Measurements from ENCODE around the gene CDSN. TPM values are rescaled to one million over a fixed set of nuclear protein-coding genes. Genes with fewer than 3 reads are reported as not detected.
"Not testable (repeated sequence)": the region's sequence is repeated elsewhere in the genome, so short reads cannot be mapped to it uniquely, and the experiment has no call there.

CDSN gene, protein sequence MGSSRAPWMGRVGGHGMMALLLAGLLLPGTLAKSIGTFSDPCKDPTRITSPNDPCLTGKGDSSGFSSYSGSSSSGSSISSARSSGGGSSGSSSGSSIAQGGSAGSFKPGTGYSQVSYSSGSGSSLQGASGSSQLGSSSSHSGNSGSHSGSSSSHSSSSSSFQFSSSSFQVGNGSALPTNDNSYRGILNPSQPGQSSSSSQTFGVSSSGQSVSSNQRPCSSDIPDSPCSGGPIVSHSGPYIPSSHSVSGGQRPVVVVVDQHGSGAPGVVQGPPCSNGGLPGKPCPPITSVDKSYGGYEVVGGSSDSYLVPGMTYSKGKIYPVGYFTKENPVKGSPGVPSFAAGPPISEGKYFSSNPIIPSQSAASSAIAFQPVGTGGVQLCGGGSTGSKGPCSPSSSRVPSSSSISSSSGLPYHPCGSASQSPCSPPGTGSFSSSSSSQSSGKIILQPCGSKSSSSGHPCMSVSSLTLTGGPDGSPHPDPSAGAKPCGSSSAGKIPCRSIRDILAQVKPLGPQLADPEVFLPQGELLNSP
- 37.1 TPM for total RNA-seq

DNA sequence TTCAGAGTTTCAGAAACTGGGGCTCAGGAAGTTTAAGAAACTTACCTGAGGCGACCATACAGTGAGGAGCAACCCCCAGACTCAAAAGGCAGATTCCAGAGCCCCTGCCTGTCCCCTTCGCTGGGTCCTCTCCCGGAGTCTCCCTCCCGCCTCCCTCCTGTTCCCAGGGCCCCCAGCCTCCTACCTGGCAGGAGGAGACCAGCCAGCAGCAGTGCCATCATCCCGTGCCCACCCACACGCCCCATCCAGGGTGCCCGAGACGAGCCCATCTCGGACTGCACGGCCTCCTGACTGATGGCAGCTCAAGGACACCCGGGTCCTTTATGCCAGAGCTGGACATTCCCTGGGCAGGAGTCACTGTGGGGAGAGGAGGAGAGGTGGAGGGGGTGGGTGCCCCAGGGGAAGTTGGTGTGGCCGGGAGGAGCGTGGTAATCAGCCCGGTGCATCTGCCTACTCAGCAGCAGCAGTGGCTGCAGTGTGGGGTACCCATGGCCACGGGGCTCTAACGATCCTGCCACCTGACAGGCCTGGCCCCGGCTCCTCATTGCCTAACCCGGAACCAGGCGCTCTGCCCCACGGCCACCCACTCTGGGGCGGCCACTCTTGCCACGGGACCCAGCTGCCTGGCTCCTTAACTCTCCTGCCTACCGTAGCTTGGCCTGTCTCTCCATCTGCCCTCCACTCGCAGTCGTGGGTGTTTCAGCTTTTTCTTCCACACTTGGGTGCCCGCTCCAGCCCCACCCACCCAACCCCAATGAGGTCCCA is at the start of gene CDSN:
Gene CDSN (minus strand): TSS at position 296 of the 765 bp plus-strand sequence. CDS start 27 bp downstream, at position 269.
- DNase-seq, result no peak

DNA sequence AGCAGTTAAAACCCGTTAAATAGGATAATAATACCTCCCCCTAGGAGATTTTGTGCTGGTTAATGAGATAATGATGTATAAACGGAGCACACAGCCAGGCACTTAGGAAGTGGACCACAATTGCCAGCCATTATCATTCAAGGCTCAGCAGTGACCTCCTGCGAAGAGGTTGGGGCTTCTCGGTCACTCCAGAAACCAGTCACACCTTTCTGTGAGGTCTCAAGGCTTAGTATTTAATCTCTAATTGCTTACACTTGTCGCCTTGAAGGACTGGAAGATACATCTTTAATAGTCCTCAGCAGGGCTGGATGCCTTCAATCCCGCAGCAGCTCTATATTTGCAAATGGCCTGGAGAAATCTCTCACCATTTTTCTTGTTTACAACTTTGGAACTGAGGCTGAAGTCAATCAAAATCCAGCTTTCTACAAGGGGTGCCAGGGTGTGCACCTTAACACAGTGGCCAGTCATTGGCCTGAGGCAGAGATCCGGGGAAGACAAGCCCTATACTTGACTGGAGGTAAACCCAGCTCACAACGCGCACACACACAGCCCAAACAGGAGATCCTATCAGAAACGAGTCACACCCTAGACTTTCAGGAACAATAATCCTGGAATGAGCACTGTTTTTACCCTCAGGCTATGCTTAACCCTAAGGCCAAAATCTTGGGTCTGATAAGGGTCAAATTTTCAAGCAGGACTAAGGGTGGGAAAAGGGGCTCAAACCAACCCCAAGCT is 49.0 kb upstream of the CDSN start:
- DNase-seq, result no peak

DNA sequence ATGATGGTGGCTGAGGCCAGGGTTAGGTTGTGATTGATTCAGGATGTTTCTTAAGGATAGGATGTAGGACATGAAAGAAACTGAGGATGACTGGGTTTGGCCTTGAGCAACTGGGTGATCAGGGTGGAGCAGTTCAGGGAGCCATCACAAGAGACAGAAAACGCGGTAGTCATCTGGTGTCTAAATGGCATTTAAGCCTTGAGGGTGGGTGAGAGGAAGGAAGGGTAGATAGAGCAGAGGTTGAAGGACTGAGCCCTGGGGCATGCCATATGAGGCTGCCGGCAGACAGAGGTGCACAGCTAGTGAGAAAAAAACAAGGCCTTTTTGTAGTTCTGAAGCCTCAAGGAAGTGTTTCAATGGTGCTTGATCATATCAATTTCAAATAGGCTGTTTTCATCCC is 48.4 kb upstream of the CDSN start:
- DNase-seq, result no peak

DNA sequence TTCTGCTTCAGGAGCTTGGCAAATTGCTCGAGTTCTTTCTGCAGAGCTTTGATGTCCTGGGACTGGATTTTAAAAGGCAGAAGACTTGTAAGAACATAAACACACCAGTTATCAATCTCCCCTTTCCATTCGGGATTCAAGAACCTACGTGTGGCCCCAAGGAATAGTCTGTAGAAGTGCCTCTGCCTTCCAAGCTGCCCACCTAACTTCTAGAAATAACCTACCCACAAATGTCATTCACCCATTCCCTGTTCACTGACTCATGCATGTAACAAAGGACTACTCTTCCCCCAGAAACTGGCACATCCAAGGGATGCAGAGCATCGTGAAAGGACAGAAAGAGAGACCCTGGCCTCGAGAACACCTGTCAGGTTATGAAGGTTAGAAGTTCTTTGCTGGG is 45.7 kb upstream of the CDSN start:
- DNase-seq, result no peak

DNA sequence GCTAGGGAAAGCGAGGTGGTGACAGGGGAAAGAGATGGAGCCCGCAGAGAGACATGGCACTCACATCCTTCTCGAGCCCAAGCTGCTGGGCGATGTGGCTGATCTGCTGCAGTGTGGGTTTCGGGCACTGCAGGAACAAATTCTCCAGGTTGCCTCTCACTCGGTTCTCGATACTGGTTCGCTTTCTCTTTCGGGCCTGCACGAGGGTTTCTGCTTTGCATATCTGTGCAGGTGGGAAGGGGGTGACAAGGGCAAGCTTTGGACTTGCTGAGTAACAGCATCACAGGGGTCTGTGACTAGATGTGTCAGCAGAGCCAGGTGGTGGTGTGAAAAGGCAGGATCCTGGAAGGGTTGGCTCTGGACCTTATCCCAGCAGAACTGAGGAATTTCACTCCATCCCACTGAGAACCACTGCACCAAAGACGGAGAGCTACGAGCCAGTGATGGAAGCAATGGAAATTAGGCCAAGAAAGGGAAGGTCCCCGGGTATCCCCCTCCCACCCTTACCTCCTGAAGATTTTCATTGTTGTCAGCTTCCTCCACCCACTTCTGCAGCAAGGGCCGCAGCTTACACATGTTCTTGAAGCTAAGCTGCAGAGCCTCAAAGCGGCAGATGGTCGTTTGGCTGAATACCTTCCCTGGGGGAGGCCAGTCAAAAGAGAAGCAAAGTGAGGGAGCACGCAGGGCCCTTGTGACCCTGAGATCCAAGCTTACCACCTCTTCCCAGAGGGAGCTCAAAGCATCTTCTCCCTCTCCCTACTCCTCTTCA is 45.0 kb upstream of the CDSN start:
- not testable (repeated sequence) for DNase-seq

DNA sequence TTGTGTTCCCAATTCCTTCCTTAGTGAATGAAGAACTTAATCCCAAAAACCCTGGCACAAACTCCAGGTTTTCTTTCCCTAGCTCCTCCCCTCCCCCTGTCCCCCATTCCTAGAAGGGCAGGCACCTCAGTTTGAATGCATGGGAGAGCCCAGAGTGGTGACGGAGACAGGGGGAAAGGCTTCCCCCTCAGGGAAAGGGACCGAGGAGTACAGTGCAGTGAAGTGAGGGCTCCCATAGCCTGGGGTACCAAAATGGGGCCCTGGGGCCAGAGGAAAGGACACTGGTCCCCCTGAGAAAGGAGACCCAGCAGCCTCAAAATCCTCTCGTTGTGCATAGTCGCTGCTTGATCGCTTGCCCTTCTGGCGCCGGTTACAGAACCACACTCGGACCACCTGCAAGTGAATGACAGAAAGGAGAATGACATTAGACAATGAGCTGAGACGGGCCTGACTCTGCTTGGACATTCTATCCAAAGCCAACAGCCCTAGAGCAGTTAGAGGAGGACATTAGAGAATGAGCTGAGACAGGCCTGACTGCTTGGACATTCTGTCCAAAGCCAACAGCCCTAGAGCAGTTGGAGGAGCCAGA is 44.3 kb upstream of the CDSN start:
- not testable (repeated sequence) for DNase-seq

DNA sequence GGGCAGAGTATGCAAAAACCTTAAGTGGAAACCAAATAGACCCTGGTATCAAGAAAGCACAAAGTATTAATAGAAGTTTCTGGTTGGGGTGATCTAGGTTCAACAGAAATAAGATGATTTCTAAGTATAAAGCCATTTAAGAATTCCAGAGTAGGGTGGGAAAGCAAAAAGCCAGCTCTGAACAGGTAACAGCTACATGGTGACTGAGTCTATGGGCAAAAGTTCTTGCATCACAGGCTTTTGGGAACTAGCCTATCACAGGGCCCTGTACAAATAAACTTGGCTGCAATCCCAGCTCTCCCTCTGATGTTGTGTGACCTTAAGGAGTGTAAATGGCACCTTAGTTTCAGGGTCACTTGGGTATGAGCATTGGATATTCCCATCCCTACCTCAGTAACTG is 43.7 kb upstream of the CDSN start:
- no peak for DNase-seq

DNA sequence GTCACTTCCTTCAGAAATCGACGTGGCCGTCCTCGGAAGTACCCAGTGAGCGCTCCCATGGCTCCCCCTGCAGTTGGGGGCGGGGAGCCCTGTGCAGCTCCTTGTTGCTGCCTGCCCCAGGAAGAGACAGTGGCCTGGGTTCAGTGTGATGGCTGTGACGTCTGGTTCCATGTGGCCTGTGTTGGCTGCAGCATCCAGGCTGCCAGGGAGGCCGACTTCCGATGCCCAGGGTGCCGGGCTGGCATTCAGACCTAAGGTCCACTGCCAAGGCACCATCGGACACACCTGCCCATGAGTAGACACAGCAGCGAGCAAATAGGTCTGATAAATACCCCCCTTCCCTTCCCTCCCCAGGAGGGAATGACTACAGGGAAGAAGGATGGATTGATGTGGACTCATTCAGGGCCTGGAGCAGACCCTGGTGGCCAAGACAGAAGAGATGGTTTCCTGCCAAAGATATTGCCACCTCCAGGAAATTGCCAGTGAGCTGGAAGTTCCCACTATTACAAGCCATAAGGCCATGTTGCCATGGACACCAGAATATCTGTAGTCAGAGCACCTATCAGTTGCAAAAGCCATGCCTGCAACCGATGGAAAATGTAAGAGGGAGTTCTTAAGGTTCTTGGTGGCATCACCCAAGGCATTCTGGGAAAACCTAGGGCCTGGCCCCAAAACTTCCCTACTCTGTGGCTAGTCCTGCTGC is 42.4 kb upstream of the CDSN start:
- DNase-seq, result no peak

DNA sequence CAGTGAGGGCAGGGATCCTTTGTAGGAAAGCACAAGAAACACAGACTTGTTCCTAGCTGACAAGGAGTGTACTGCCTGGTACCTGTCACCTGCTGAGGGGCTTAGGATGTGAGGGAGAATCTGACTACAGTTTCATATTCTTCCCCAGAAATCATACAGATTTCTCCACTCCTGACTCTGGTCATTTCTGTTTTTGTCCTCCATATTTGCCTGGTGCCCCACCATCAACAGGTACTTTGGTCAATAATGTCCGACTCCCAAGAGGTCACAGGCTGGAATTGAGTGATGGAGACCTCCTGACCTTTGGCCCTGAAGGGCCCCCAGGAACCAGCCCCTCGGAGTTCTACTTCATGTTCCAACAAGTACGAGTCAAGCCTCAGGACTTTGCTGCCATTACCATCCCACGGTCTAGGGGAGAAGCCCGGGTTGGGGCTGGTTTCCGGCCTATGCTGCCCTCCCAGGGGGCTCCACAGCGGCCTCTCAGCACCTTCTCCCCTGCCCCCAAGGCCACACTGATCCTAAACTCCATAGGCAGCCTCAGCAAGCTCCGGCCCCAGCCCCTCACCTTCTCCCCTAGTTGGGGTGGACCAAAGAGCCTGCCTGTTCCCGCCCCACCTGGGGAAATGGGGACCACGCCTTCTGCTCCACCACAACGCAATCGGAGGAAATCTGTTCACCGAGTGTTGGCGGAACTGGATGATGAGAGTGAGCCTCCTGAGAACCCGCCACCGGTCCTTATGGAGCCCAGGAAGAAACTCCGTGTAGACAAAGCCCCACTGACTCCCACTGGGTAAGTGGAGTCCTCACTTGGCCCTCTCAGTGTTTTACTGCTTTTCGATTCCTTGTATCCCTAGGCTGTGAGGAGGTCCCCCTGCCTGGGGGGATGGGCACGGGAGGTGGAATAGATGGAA is 41.2 kb upstream of the CDSN start:
- DNase-seq, result no peak

DNA sequence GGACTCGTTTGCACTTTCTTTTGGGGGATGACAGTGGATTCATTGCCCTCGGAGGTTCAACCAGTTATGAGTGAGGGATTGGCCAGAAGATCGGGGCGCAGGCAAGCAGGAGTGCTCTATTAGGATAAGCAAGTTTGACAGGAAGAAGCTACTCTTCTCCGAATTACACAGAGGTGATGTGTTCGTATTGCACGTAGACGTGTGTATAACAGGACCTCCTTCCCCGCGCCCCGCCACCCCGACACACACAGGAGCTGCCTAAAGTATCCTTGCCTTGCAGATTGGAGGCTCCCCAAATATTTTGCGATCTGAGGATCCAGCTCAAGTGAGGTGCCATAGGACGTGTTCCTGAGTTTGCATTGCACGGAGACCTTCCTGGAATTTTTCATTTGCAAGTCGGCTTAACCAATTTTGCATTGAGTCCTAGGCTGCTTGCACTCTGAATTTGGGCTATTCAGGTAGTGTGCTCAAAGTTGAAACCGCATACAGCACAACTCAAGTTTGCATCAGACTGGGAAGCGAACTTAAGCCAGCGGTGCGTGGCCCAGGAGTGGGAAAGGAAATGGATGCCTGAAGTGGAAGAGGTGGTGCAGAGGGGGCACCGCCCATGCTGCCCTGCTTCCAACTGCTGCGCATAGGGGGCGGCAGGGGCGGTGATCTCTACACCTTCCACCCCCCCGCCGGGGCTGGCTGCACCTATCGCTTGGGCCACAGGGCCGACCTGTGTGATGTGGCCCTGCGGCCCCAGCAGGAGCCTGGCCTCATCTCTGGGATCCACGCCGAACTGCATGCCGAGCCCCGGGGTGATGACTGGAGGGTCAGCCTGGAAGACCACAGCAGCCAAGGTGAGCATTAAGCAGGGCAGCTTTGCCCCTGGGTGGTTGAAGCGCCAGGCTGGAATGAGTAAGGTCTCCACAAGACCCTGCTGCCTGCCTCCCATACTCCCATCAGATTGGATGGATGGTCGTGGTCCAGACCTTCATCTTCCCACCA is 38.9 kb upstream of the CDSN start:
- no peak for DNase-seq

DNA sequence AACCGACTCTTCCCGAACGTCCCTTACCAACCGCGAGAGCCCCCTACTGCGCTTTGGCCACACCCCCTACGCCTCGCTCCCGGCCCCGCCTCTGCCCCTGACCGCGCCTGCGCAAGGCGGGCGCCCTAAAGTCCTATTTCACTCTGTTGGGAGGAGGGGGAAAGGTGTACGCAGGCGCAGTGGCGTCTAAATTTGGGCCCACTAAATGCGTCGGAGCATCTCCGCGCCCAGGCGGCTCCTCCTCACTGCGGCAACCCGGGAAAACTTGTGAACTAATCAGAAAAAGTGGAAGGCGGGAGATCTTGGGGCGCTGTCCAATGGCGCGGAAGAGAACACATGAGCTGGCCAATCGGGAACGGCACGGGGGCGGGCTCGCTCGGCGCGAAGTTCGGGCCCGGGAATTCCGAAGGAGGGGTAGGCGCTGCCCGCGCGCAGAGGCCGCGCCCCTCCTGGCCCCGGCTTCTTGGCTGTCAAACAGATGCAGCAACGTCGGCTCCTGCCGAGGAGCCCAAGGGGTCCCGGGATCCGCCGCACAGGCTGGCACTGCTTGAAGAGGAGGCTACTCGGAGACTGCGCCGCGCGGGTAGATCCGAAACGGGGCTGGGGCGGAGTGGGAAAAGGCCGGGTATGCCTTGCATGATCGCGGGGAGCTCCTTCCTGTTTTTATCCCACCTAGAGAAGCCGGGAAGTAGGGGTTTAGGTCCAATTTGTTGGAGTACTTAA is 38.1 kb upstream of the CDSN start, which contains the start of gene TCF19:
Gene TCF19 (plus strand): TSS at position 450 of the 723 bp plus-strand sequence. CDS start 881 bp downstream, outside the sequence.
- peak; percentile 99 for DNase-seq

DNA sequence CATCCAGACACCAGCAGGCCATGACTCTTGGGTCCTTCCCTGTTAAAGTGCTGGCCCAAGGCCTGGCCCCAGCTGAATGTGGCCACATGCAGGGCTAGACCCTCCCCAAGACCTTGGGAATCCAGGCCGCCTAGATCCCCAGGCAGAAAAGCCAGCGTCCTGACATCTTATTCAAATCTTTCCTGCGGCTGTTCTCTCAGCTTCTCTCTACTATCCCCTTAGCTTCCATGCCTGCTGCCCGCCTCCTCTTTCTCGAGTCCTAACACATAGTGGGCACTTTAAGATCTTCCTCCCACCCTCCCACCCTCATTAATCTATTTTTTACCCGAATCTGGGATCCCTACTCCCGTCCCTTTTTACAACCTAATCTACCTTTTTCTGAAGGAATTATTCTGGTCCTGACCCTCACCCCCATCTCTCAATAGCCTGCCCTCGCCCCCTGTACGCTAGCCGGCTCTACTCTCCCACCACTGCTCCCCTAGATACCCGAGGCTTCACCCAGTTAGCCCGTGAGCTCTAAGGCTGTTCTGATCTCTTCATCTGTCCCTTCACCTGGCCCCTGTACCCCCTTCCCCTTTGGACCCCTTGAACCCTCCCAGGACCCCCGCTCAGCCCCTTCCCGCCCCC is 37.4 kb upstream of the CDSN start, which contains the start of gene CCHCR1:
Gene CCHCR1 (minus strand): TSS at position 290 of the 627 bp plus-strand sequence. CDS start 202 bp downstream, at position 88.
- DNase-seq, result no peak

DNA sequence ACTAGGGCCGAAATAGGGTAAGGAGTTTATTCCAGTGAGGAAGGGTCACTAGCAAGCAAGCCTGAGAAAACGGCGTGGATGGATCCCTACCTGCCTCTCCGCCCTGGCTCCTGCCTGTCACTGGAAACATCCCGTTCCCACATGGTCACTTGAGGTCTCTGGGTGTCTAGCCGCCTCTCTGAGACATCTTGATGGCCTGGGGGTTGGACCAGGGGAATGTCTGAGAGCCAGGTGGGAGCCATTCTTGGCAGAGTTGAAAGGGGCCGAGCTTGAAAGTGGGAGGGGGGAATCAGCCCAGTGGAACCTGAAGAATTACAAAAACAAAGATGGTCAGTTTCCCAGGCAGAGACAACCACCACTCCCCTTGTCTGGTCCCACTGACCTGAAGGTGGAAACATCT is 36.4 kb upstream of the CDSN start:
- DNase-seq, result no peak

DNA sequence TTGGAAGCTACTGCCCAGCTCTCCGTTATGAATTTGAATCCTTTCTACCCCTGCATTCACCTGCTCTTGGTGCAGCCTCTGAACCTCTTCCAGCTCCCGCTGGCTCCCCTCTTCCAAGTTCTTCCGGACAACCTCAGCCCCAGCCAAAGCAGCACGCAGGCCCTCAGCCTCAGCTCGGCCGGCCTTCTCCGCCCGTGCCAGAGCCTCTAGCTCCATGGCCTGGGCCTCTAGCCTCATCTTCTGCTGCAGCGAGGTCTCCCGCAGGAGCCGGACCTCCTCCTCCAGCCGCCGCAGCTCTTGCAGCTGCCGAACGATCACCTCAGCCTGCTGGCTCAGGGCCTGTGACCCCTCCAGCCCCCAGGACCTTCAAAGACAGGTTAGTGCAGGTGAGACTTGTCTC is 34.2 kb upstream of the CDSN start:
- no peak for DNase-seq

DNA sequence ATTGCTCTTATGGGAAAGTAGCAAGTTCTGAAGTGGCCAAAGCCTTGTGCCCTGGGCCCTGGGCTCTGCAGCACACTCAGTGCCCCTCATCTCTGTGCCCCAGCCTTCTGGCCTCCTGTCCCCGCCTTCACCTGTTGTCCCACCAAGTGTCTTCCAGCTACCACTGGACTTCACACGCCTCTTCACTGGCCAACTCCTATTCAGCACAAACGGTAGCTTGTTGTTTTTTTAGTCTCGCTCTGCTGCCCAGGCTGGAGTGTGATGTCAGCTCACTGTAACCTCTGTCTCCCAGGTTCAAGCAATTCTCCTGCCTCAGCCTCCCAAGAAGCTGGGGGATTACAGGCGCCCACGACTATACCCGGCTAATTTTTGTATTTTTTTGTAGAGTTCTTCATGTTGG is 32.5 kb upstream of the CDSN start:
- DNase-seq, result no peak

DNA sequence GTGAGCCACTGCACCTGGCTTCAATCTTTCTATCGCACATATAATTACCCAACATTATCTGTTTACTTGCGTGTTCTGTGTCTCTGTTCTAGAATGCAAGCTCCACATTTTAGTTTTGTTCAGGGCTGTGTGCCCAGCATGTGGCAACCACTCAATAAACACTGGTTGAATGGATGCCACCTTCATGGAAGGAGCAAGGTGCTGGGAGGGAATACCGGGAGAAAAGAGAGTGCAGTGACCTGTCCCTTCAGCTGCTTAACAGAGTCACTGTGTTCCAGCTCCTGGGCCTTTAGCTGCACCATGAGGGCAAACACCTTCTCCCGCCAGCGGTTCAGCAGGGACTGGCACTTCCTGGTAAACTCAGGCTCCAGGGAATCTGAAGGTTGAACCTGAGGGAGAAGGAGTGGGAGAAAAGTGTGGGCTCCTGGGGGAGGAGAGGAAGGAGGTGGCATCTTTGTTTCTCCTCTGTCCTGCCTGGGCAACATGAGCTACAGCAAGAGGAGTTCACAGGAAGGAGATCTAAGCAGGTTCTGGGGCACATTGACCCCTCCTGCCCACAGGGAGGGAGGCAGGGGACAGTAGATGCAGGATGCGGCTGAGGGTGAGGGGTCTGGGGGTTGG is 29.7 kb upstream of the CDSN start:
- DNase-seq, result no peak

All from skin of body (tissue), 2 donors.